ENCODE results near the gene CACNB4. TPM values are rescaled to one million over a fixed set of nuclear protein-coding genes. Genes with fewer than 3 reads are reported as not detected.
"Not testable (repeated sequence)": the region's sequence is repeated elsewhere in the genome, so short reads cannot be mapped to it uniquely, and the experiment has no call there.

The CACNB4 gene
- polyA plus RNA-seq, 3 donors: 11.7 to 16.7 (median 12.2) TPM

DNA sequence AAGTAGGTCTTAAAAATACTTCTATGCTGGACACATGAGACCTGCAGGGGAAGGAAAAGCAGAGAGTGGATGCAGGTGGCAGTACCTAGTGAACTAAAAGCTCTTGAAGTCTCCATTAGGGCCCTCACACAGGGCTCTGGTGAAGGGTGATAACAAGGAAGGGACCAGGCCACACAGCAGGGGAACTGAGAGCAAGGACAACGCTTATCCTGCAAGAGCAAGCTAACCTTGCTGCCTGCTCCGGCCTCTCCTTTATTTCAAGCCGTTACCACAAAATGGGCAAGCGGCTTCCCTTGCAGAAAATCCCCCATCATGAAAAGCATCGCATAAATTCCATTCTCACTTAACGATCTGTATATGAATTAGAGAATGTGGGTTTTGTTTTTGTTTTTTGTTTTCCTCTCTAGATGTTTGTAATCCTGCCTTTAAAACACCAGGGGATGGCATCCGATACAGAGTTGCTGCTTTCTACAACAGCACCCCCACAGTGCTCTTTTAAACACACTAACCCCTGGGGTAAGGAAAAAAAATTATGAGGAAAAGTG lies 64.5 kb downstream of the CACNB4 start:
- no peak for DNase-seq (ENCODE audit: extremely low read depth in 1 of 11, low read depth in 9 of 11, low spot score in 4 of 11)

DNA sequence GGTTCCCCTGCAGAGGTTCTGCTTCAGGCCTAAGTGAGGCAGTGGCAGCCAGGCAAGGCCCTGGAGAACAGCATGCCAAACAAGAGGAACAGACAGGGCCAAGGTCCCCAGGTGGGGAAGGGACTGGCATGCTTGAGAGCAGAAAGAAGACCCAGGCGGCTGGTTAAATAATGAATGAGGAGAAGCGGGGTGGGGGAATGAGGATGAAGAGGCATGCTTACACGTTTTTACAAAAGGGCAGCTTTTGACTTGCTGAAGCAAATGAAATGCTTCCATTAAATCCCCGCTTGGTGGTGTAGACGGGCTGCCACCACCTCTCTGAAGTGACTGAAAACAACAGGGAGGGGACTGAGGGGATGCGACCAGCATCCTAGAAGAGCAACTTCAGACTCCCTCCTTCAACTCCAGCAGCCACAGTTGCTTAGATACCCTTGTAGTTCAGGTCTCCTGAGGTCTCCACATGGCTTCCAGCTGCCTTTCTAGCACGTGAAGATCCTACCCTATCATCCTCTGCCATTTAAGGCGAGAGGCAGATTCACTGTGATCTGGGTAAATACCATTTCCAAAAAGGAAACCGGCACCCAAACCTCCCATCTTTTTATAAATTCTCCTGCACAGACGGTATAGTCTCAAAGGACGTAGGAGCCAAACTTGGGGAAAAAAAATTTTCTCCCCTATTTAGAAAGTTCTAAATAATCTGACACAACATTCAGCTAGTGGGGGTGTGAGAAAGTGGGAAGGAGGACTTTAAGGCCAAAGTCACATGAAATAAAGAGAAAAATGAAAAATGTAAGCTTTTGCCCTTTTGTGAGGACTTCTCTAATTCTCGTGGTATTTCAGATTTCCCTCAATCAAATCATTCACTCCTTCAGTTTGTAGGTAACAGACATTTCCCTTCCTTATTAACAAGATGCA lies 65.6 kb downstream of the CACNB4 start:
- no peak for DNase-seq (ENCODE audit: extremely low read depth in 1 of 11, low read depth in 9 of 11, low spot score in 4 of 11)

GRCh38 chr2:152031747-152032306 lies 67.0 kb downstream of the CACNB4 start:
- no peak for DNase-seq (ENCODE audit: extremely low read depth in 1 of 11, low read depth in 9 of 11, low spot score in 4 of 11)

DNA sequence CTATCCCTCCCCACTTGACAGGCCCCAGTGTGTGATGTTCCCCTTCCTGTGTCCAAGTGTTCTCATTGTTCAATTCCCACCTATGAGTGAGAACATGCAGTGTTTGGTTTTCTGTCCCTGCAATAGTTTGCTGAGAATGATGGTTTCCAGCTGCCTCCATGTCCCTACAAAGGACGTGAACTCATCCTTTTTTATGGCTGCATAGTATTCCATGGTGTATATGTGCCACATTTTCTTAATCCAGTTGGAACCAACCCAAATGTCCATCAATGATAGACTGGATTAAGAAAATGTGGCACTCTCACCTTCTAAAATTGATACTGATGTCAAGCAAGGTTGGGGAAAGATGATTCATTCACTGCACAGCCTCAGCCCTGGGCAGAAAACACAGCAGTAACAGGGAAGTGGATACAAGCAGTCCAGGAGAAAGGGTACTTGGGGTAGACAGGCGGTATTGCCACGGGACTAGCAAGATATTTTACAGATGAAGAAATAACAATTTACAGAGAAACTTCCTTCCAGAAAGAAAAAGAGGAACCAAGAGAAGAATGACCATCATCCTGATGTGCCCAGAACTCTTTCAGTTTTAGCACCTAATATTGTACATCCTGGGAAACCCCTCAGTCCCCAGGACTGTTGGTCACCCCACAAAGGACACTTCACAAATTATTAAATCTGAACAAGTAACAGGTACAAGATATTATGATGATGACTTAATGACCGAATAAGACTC lies 68.1 kb downstream of the CACNB4 start:
- DNase-seq (ENCODE audit: extremely low read depth in 1 of 11, low read depth in 9 of 11, low spot score in 4 of 11): not testable (repeated sequence)

GRCh38 chr2:152028182-152028862 lies 70.5 kb downstream of the CACNB4 start:
- no peak for DNase-seq (ENCODE audit: extremely low read depth in 1 of 11, low read depth in 9 of 11, low spot score in 4 of 11)

GRCh38 chr2:152025678-152026287 lies 73.1 kb downstream of the CACNB4 start:
- peak in 10 of 11 donors; percentile 54 to 81 (median 68) for DNase-seq (ENCODE audit: extremely low read depth in 1 of 11, low read depth in 9 of 11, low spot score in 4 of 11)

GRCh38 chr2:152024477-152024876 lies 74.4 kb downstream of the CACNB4 start:
- no peak for DNase-seq (ENCODE audit: extremely low read depth in 1 of 11, low read depth in 9 of 11, low spot score in 4 of 11)

DNA sequence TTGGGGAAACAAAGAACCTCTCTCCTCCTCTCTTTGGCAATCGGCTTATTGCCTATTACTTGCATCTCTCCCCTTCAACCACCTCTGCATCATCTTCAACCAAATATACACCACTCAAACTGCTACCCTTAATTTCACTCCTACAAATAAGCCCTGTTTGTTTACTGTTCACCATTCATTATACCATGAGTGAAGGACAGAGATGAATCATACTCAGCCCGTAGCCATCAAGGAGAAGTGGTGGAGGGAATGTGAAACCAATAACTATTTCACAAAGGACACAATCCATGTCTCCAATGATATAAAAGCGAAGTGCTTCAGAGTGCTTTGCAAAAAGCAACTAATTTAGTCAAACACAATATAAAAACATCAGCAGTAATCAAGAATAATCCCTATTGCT lies 76.8 kb downstream of the CACNB4 start:
- DNase-seq (ENCODE audit: extremely low read depth in 1 of 11, low read depth in 9 of 11, low spot score in 4 of 11): no peak

DNA sequence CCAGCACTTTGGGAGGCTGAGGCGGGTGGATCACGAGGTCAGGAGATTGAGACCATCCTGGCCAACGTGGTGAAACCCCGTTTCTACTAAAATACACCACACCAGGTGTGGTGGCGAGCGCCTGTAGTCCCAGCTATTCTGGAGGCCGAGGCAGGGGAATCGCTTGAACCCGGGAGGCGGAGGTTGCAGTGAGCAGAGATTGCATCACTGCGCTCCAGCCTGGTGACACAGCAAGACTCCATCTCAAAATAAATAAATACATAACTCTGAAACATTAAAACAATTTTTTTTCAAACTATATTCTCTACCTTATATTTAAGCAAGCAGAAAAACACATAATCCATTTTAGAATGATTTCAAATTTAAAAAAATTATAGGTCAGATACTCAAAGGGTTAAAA lies 77.8 kb downstream of the CACNB4 start:
- not testable (repeated sequence) for DNase-seq (ENCODE audit: extremely low read depth in 1 of 11, low read depth in 9 of 11, low spot score in 4 of 11)

DNA sequence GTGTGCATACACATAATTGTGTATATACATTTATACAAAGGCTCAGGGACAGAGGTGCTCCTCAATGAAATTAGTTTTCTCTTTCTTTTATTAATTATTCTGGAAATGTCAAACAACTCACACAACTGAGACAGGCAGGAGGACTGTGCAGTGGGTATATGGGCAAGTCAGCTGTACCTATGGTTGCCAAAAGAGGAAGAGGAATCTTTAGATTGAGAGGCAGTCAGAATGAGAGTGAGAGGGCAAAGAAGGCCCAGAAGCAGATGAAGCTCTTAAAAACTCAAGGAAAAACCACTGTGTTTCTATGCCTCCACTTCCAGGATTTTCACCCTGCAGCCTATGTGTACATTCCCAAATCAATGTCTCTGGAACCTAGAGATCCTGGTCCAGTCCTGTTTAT lies 79.1 kb downstream of the CACNB4 start:
- DNase-seq (ENCODE audit: extremely low read depth in 1 of 11, low read depth in 9 of 11, low spot score in 4 of 11): no peak

DNA sequence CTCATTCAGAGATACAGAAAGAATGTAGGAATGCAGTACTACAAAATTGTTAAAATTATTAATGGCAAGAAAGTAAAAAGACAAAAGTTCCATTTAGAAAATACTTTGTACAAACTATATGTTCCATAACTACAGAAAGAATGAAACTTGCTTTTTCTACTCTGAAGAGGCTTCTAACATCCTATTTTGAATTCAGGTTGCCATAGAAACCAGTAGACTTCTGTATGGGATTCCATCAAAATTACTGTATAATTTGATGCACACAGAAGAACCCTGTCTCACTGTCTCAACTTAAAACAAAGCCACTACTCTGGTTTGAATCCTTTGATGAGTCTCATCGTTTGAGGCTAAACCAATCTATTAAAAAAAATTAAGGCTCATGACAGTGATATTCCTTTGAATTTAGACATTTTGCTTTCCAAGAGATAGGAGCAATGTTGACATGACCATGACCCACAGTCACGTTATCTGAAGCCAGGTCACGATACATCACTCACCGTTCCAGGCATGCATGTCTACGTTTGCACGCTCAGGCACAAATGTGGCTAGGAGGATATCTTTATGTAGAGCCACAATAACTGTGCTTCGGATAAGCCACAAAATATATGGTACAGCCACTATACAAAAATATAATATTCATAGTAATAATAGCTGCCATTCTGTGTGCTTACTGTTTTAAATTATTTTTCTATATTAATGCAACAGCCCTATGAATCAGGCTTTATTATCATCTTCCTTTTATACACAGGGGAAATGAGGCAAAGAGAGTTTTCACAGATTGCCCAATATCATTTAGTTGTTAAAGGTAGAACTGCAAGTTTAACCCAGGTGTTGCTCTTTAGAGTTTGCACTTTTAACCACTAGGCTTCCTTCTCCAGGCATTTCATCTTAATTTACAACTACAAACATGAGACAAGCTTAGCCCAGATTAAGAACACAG lies 82.4 kb downstream of the CACNB4 start:
- no peak for DNase-seq (ENCODE audit: extremely low read depth in 1 of 11, low read depth in 9 of 11, low spot score in 4 of 11)

- no peak for DNase-seq (ENCODE audit: extremely low read depth in 1 of 11, low read depth in 9 of 11, low spot score in 4 of 11)
Measured at GRCh38 chr2:152015552-152015951, 83.3 kb downstream of the CACNB4 start.

DNA sequence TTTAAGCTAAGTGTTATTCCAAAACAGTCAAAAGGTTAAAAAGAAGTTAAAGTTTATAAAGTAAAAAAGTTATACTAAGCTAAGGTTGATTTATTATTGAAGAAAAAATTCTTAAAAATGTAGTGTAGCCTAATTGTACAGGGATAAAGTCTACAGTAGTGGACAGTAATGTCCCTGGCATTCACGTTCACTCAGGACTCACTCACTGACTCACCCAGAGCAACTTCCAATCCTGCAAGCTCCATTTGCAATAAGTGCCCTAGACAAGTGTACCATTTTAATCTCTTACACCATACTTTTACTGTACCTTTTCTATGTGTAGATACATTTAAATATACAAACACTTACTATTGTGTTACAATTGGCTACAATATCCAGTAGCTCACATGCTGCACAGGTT lies 86.1 kb downstream of the CACNB4 start:
- no peak for DNase-seq (ENCODE audit: extremely low read depth in 1 of 11, low read depth in 9 of 11, low spot score in 4 of 11)

- no peak for DNase-seq (ENCODE audit: extremely low read depth in 1 of 11, low read depth in 9 of 11, low spot score in 4 of 11)
Measured at GRCh38 chr2:152011724-152012123, 87.1 kb downstream of the CACNB4 start.

- DNase-seq (ENCODE audit: extremely low read depth in 1 of 11, low read depth in 9 of 11, low spot score in 4 of 11): no peak
Measured at GRCh38 chr2:152005607-152006006, 93.2 kb downstream of the CACNB4 start.

DNA sequence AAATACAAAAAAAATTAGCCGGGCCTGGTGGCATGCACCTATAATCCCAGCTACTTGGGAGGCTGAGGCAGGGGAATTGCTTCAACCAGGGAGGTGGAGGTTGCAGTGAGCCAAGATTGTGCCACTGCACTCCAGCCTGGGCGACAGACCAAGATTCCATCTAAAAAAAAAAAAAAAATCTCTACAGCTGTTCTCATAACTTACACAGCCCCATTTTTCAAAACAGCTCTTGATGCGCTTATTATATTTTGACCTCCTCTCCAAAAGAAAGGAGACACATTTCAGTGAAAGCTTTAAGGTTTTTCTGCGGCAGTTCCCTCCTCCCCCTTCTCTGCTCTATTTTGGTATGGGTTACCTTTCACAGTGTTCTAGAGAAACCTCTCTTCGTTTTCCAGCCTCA lies 95.6 kb downstream of the CACNB4 start:
- not testable (repeated sequence) for DNase-seq (ENCODE audit: extremely low read depth in 1 of 11, low read depth in 9 of 11, low spot score in 4 of 11)

DNA sequence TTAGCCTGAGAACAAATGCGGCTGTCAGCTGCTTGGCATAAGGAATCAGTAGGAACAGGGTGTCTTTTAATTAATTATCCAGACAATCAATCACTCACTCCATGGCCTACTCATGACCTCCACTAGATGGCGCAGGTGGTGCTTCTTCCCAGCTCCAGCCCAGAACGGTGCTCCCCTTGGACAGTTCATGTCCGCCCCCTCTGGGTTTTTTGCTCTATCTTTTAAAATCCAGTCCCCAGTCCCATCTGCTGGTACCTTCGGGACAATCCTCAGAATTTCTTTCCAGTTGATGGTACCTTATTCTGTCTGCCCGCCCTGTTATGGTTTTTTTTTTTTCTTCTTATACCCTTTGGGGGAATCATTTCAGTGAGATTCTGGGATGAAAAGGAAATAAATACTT lies 99.8 kb downstream of the CACNB4 start:
- DNase-seq (ENCODE audit: extremely low read depth in 1 of 11, low read depth in 9 of 11, low spot score in 4 of 11): no peak
